GM13977 (cell line): ENCODE results near the gene MLF2.

Source experiments
- DNase-seq: peaks from one replicate; pipeline ENCODE4 v3.0.0; 2012; ENCODE audit warnings: low spot score
- in situ Hi-C: fragments of 300-500 bp; cut with MboI; formaldehyde crosslinking; loops from one replicate; pipeline ENCODE4 v1.12.0; 2022; ENCODE audit warnings: low sequenced_read_pairs, low pct_unique_long_range_greater_than_20kb, mixed read lengths, inconsistent platforms; ENCODE audit not compliant: unreplicated experiment
- TF ChIP-seq, protein P1 (sequence below): IDR thresholded peaks from 2 replicates; pipeline ENCODE4 v1.5.1; 2012; ENCODE audit warnings: mild to moderate bottlenecking, control low read depth; ENCODE audit not compliant: insufficient read depth; ENCODE audit errors: extremely low read depth, missing control alignments

The MLF2 gene

DNA sequence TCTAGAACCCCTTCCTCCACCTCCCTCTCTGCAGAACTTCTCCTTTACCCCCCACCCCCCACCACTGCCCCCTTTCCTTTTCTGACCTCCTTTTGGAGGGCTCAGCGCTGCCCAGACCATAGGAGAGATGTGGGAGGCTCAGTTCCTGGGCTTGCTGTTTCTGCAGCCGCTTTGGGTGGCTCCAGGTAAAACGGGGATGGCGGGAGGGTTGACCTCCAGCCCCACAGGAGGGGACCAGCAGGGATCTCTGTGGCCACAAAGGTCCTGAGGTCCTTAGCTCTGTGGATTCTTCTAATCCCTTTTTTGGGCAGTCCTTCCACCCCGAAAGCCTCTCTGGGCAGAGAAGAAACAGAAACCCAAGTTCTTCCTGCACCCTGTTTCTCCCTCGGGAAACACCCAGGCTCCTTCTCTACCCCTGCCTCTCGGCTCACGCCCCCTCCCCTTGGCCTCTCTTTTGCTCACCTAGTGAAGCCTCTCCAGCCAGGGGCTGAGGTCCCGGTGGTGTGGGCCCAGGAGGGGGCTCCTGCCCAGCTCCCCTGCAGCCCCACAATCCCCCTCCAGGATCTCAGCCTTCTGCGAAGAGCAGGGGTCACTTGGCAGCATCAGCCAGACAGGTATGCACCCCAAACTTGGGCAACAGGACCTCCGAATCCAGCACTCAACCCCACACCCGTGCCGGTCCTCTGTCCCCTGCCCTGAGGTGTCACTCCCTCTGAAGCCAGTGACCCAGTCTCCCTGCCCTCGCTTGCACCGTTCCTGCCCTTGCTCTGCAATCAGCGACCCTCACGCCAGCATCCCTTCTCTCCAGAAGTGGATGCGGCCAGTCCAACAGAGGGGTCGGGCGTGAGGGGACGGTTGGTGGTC, 20.0 kb upstream of the MLF2 start:
- TF ChIP-seq, protein P1, sequence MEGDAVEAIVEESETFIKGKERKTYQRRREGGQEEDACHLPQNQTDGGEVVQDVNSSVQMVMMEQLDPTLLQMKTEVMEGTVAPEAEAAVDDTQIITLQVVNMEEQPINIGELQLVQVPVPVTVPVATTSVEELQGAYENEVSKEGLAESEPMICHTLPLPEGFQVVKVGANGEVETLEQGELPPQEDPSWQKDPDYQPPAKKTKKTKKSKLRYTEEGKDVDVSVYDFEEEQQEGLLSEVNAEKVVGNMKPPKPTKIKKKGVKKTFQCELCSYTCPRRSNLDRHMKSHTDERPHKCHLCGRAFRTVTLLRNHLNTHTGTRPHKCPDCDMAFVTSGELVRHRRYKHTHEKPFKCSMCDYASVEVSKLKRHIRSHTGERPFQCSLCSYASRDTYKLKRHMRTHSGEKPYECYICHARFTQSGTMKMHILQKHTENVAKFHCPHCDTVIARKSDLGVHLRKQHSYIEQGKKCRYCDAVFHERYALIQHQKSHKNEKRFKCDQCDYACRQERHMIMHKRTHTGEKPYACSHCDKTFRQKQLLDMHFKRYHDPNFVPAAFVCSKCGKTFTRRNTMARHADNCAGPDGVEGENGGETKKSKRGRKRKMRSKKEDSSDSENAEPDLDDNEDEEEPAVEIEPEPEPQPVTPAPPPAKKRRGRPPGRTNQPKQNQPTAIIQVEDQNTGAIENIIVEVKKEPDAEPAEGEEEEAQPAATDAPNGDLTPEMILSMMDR, result no peak
- in situ Hi-C loops, result no loop called here
- DNase-seq, result peak; percentile 62

DNA sequence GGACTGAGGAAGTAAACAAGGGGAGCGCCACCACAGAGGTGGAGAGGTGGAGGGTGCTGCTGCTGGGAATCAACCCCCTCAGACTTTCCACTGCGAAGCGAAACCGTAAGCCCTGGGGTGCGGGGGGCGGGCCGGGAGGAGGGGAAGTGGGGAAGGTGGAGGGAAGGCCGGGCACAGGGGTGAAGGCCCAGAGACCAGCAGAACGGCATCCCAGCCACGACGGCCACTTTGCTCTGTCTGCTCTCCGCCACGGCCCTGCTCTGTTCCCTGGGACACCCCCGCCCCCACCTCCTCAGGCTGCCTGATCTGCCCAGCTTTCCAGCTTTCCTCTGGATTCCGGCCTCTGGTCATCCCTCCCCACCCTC, 19.4 kb upstream of the MLF2 start, which contains the start of gene LAG3:
LAG3 (plus strand) TSS at position 190 of the 365 bp plus-strand sequence. CDS start 333 bp downstream, outside the sequence.
- TF ChIP-seq, protein P1, result no peak
- peak; percentile 64 for DNase-seq
- in situ Hi-C loops, result no loop called here

DNA sequence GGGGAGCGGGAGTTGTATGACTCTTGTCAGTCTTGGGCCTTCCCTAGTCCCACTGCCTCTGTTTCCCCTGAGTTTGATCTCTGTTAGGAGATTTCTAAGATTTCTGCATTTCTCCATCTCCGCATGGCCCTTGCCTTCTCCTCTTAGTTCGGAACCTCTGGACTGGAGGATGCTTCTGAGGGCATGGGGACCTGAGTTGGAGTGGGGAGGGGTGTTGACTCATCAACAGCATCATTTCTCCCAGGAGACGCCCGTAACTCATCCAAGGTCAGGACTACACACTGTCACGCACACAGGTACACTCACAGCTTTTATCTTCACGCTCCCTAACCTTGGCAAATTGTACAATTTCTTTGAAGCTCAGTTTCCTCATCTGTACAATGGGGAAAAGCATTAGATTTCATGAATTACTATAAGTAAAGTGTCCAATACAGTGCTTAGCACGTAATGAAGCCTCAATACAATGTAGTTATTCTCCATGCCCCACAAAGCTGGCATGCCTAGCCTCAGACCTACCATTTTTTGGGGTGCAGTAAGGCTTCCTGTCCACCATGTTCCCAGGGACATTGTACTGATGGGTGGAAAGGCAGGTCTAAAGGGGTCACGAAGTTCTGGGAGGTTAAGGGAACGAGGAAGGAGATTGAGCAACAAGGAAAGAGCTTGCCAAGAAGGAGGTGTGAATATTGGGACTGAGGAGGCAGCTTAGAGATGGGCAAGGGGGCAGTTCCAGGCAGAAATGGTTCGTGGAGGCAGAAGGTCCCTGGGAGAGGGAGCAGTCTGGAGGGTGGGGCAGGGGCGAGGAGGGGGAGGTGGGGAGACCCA, 18.8 kb upstream of the MLF2 start:
- in situ Hi-C loops, result no loop called here

GRCh38 chr12:6771091-6771495, 18.2 kb upstream of the MLF2 start:
- no peak for DNase-seq
- TF ChIP-seq, protein P1, result no peak
- in situ Hi-C loops, result no loop called here

More for the DNA sequence above, 18.8 kb upstream of the MLF2 start:
- DNase-seq, result no peak
- TF ChIP-seq, protein P1, result no peak

- no peak for DNase-seq
- TF ChIP-seq, protein P1, result no peak
- in situ Hi-C loops, result no loop called here
Measured at GRCh38 chr12:6770600-6770999, 17.7 kb upstream of the MLF2 start.

- TF ChIP-seq, protein P1, result no peak
- DNase-seq, result no peak
- in situ Hi-C loops, result no loop called here
Measured at GRCh38 chr12:6770094-6770493, 17.2 kb upstream of the MLF2 start.
